Calu3 (cell line): ENCODE results near the gene LIMCH1. TPM values are rescaled to one million over a fixed set of nuclear protein-coding genes. Genes with fewer than 3 reads are reported as not detected.

Experiments
- BruUV-seq: library from RNA; stranded (reverse); fragments of 400-500 nt; replicated peaks from 2 replicates; lab custom pipeline; 2021; lab: Mats Ljungman, UMichigan
- CTCF ChIA-PET: fragments of 300-600 bp; sonication (Branson Sonifier 250); formaldehyde crosslinking; loops from one replicate; lab custom pipeline; 2022; ENCODE audit warnings: antibody characterized with exemption; lab: Charles Lee
- DNase-seq: peaks from one replicate; pipeline ENCODE4 v3.0.0; 2022
- H3K27ac Mint-ChIP-seq: one replicate; pipeline ENCODE4 v1.8.0; 2022; ENCODE audit warnings: mixed read lengths; ENCODE audit not compliant: unreplicated experiment
- H3K27me3 Mint-ChIP-seq: one replicate; pipeline ENCODE4 v1.8.0; 2022; ENCODE audit warnings: mixed read lengths; ENCODE audit not compliant: unreplicated experiment
- H3K36me3 Mint-ChIP-seq: one replicate; pipeline ENCODE4 v1.8.0; 2022; ENCODE audit warnings: mild to moderate bottlenecking, moderate library complexity, mixed read lengths; ENCODE audit not compliant: insufficient read depth, unreplicated experiment
- H3K4me1 Mint-ChIP-seq: one replicate; pipeline ENCODE4 v1.8.0; 2022; ENCODE audit warnings: mild to moderate bottlenecking, low read depth, mixed read lengths; ENCODE audit not compliant: unreplicated experiment
- H3K4me3 Mint-ChIP-seq: one replicate; pipeline ENCODE4 v1.8.0; 2022; ENCODE audit warnings: mild to moderate bottlenecking, low read depth, moderate library complexity, mixed read lengths; ENCODE audit not compliant: unreplicated experiment
- H3K9me3 Mint-ChIP-seq: one replicate; pipeline ENCODE4 v1.8.0; 2022; ENCODE audit warnings: low read depth, mixed read lengths; ENCODE audit not compliant: unreplicated experiment
- intact Hi-C: fragments of 100-400 bp; cut with micrococcal nuclease; formaldehyde crosslinking; loops from one replicate; pipeline ENCODE4 v1.10.0; 2022; ENCODE audit not compliant: unreplicated experiment
- total RNA-seq: library from RNA; stranded (reverse); gene quantifications from 2 replicates; pipeline ENCODE4 v1.2.3, GENCODE V29; 2022
- TF ChIP-seq, protein P1 (sequence below): fragments of 200-600 bp; IDR thresholded peaks from one replicate; pipeline ENCODE4 v1.8.0; 2022; ENCODE audit warnings: antibody characterized with exemption; ENCODE audit not compliant: unreplicated experiment

The LIMCH1 gene
- total RNA-seq, 1 experiment from 2014 or later, result 78.7 TPM

DNA sequence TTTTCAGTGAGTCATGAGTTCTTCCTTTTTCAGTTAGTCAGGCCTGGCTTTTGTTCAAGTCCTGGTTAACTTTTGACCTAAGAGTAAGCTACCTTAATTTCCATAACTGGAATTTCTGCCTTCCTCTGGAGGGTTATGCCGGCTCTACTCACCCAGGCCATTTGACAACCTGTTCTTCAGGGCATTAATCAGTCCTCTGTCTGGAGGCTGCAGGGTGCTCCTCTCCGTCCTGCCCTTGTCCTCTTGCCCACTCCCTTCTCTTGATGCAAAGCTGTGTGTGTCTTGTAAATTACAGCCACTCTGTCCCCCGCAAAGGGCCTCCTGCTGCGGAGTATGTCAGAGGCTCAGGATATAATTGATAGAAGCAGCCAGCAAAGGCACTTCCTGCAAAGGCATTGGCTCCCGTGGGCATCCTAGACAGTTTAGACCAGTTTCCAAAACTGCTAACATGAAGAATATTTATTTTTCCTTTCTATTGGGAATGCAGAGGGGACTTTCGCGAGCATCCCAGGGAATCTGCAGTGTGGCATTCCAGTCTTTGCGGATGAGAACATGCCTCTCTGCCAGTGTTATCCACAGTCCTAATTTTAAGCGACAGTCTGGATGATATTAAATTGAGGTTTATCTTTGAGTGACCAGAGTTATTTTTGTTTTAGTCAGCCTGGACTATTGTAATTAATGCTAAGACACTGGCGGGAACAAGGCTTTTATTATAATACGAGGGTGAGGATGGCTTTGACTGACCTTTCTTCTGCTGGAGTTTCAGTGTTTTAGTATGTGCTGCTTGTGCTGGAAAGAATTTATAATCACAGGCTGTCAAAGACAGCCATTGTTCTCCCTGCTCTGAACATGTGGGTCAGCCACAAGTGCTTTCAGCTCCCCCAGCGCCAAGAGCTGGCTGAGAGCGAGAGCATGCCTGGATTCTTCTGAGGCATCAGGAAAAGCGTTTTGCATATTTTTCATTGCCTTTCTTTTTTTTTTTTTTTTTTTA is 74.2 kb downstream of the LIMCH1 start:
- H3K36me3 Mint-ChIP-seq, result peaks cover 8% of the 10 kb centered on the region
- H3K27ac Mint-ChIP-seq, result peak overlapping the region; percentile 57
- no peaks in the 10 kb centered on the region for H3K27me3 Mint-ChIP-seq
- intact Hi-C loops, result loop anchor here (5.0 kb wide), 2 partner anchors 105 to 250 kb away; no protein-coding TSS in a partner anchor
- TF ChIP-seq, protein P1, sequence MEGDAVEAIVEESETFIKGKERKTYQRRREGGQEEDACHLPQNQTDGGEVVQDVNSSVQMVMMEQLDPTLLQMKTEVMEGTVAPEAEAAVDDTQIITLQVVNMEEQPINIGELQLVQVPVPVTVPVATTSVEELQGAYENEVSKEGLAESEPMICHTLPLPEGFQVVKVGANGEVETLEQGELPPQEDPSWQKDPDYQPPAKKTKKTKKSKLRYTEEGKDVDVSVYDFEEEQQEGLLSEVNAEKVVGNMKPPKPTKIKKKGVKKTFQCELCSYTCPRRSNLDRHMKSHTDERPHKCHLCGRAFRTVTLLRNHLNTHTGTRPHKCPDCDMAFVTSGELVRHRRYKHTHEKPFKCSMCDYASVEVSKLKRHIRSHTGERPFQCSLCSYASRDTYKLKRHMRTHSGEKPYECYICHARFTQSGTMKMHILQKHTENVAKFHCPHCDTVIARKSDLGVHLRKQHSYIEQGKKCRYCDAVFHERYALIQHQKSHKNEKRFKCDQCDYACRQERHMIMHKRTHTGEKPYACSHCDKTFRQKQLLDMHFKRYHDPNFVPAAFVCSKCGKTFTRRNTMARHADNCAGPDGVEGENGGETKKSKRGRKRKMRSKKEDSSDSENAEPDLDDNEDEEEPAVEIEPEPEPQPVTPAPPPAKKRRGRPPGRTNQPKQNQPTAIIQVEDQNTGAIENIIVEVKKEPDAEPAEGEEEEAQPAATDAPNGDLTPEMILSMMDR, result no peak
- H3K9me3 Mint-ChIP-seq, result no peaks in the 10 kb centered on the region
- CTCF ChIA-PET, result interaction anchor here (0.7 to 1.6 kb wide), 4 partner anchors 12 to 321 kb away, joined by 3 to 5 read pairs (median 4); no protein-coding TSS in a partner anchor
- BruUV-seq, result no TSS peak
- H3K4me3 Mint-ChIP-seq, result peak overlapping the region; percentile 55
- peaks cover 27% of the 10 kb centered on the region for H3K4me1 Mint-ChIP-seq
- peak; percentile 55 for DNase-seq

DNA sequence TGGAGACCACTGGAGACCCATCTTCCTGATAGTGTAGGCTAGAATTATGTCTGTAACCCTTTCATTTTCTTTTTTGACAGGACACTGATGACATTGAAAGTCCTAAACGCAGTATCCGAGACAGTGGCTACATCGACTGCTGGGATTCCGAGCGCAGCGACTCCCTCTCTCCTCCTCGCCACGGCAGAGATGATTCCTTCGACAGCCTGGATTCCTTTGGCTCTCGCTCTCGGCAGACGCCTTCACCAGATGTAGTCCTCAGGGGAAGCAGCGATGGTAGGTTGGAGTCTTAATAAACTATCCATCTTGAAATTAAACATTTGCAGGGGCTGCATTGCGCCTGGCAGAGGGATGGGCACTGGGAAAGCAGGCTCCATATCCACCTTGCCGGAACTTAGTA is 75.4 kb downstream of the LIMCH1 start:
- BruUV-seq, result no TSS peak
- CTCF ChIA-PET, result no interaction called here
- intact Hi-C loops, result loop anchor here (5.0 kb wide), 2 partner anchors 106 to 251 kb away; no protein-coding TSS in a partner anchor
- Mint-ChIP-seq H3K36me3 (peaks cover 8% of the 10 kb centered on the region), H3K27me3 (no peaks in the 10 kb centered on the region), H3K4me3 (peak overlapping the region; percentile 21), H3K27ac (no peak overlapping the region), H3K4me1 (peaks cover 27% of the 10 kb centered on the region), H3K9me3 (no peaks in the 10 kb centered on the region)
- TF ChIP-seq, protein P1, result no peak
- no peak for DNase-seq

DNA sequence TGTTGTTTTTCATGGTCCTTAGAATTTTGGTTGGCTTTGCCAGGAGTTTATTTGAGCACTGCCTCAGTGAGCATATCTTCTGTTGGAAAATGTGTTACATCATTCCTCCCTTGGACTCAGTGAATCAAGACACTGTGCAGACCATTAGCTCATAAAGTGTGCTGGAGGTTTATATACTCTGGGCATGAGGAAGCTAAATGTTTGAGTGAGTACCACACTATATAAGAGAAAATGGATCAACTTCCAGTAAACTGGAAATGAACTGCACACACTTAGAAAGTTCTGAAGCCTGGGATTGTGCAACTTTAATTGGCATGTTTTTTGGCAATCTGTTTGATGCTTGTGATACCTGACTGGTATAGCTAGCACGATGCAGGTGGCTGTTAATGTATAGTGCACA is 75.9 kb downstream of the LIMCH1 start:
- no peak for DNase-seq
- H3K9me3 Mint-ChIP-seq, result no peaks in the 10 kb centered on the region
- intact Hi-C loops, result loop anchor here (5.0 kb wide), 2 partner anchors 107 to 252 kb away; no protein-coding TSS in a partner anchor
- TF ChIP-seq, protein P1, result no peak
- H3K27me3 Mint-ChIP-seq, result no peaks in the 10 kb centered on the region
- CTCF ChIA-PET, result no interaction called here
- no TSS peak for BruUV-seq
- peaks cover 27% of the 10 kb centered on the region for H3K4me1 Mint-ChIP-seq
- no peak overlapping the region for H3K27ac Mint-ChIP-seq
- H3K36me3 Mint-ChIP-seq, result peaks cover 8% of the 10 kb centered on the region
- peak overlapping the region; percentile 21 for H3K4me3 Mint-ChIP-seq

DNA sequence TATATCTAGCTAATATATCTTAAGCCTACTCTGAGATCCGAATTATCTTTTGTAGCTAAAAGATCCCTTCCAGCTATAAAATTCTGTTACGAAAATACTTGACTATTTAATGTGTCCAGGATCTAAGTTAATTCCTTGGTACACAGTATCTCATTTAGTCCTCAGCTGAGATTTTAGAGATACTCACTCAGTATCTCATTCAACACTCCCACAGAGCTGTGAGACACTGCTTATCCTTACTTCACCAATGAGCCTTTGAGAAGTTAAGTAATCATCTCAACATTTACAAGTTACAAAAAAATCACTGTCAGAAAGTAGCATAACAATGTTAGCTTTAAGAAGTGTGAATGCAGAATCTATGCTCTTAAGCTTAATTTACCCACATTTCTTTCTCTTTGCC is 76.6 kb downstream of the LIMCH1 start:
- Mint-ChIP-seq H3K36me3 (peaks cover 13% of the 10 kb centered on the region), H3K27me3 (no peaks in the 10 kb centered on the region), H3K4me3 (no peak overlapping the region), H3K4me1 (peaks cover 27% of the 10 kb centered on the region), H3K27ac (no peak overlapping the region), H3K9me3 (no peaks in the 10 kb centered on the region)
- TF ChIP-seq, protein P1, result no peak
- intact Hi-C loops, result loop anchor here (5.0 kb wide), 2 partner anchors 107 to 252 kb away; no protein-coding TSS in a partner anchor
- BruUV-seq, result no TSS peak
- CTCF ChIA-PET, result no interaction called here
- DNase-seq, result no peak
